Peyer's patch (tissue), 4 donors: ENCODE measurements around the gene RALGPS2.

Experiments used
- POLR2A ChIP-seq, 2 donors: fragments of 450-650 bp; IDR thresholded peaks; one replicate each; pipeline ENCODE4 v1.5.1; 2017; ENCODE audit warnings: antibody characterized with exemption in 2 of 2, mild to moderate bottlenecking in 2 of 2, moderate library complexity in 2 of 2
- TF ChIP-seq, protein P1 (sequence below), 6 experiments: fragments of 450-650 bp in 4 of 6; fragments of 200-600 bp in 2 of 6; sonication (generic) in 1 of 6; IDR thresholded peaks; one replicate each; pipeline ENCODE4 v1.5.1; 2017 to 2019; ENCODE audit warnings: antibody characterized with exemption in 6 of 6, mild to moderate bottlenecking in 3 of 6, moderate library complexity in 1 of 6

DNA sequence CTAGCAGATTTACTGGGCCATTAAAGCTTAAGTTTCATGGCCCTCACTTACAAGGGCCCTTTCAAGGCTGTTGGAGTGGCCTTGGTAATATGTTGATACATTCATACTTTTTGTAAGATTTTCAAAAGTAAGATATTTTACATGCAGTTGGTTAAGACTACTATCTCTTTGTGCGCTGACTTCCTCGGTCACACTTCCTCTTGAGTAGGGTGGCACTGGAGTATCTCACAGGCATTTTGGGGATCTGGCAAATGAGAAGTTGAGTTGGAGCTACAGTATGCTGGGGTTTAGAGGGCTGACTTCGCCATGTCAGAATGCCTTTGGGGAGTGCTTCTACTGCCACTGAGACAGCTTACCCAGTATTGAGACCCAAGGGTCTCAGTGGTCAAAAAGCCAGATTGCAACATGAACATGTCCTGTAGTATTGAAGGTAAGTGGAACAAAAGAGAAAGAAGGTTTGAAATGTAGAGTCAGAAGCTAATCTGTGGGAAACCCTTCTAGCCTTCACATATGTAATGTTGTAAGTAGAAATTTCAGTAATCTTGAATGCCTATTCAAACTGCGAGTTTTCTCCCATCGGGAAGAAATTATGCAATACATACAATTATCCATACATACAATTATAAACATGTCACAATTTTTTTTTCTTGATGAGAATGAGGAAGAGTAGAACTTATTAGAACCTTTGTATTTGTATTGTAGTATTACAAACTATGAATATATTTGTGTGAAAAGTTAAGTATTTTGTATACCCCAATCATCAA is 32.3 kb upstream of the RALGPS2 start:
- TF ChIP-seq, protein P1, sequence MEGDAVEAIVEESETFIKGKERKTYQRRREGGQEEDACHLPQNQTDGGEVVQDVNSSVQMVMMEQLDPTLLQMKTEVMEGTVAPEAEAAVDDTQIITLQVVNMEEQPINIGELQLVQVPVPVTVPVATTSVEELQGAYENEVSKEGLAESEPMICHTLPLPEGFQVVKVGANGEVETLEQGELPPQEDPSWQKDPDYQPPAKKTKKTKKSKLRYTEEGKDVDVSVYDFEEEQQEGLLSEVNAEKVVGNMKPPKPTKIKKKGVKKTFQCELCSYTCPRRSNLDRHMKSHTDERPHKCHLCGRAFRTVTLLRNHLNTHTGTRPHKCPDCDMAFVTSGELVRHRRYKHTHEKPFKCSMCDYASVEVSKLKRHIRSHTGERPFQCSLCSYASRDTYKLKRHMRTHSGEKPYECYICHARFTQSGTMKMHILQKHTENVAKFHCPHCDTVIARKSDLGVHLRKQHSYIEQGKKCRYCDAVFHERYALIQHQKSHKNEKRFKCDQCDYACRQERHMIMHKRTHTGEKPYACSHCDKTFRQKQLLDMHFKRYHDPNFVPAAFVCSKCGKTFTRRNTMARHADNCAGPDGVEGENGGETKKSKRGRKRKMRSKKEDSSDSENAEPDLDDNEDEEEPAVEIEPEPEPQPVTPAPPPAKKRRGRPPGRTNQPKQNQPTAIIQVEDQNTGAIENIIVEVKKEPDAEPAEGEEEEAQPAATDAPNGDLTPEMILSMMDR (IDR thresholded peaks at IDR 0.05) = no peak
- no peak for TF ChIP-seq POLR2A (IDR thresholded peaks at IDR 0.05)
